HepG2 (cell line): Measurements from ENCODE around the gene ASTN2. TPM values are rescaled to one million over a fixed set of nuclear protein-coding genes. Genes with fewer than 3 reads are reported as not detected.

ENCODE experiments used
- ATAC-seq: fragments of 200-7000 bp; cut with Tn5 transposase; 3 replicates; pipeline ENCODE4 v1.9.1; 2020; ENCODE audit warnings: mild to moderate bottlenecking, moderate library complexity
- BruUV-seq: library from RNA; stranded (reverse); fragments of 400-500 nt; replicated peaks from 2 replicates; lab custom pipeline; 2021; lab: Mats Ljungman, UMichigan
- CTCF ChIA-PET: fragments of 300-600 bp; formaldehyde crosslinking; extraction: SDS; loops from one replicate; lab custom pipeline; 2021; ENCODE audit warnings: low total read pairs, inconsistent platforms, low intra/inter-chr PET ratio; lab: Yijun Ruan, JAX
- POLR2A ChIA-PET: fragments of 350-600 bp; sonication (Branson Sonifier 250); formaldehyde crosslinking; loops from one replicate; lab custom pipeline; 2020; ENCODE audit warnings: antibody characterized with exemption, inconsistent platforms; lab: Yijun Ruan, JAX
- DNase-seq: peaks from one replicate; pipeline ENCODE4 v3.0.0-alpha.2; 2015; ENCODE audit warnings: low spot score
- FAIRE-seq: peaks from 3 replicates; lab custom pipeline; 2011; peaks lifted over from hg19 to GRCh38; lab: Jason Lieb, UNC
- H2AFZ ChIP-seq: one replicate; pipeline ENCODE4 v1.6.1; 2011; ENCODE audit warnings: low read length, inconsistent platforms
- H3K27ac ChIP-seq: fragments of 300-600 bp; 3 replicates; pipeline ENCODE4 v1.8.0; 2011; ENCODE audit warnings: mixed run types, mild to moderate bottlenecking, mixed read lengths, low read length, inconsistent platforms; ENCODE audit not compliant: insufficient read depth; ENCODE audit errors: extremely low read length
- H3K27me3 ChIP-seq, 2 experiments: fragments of 200-600 bp in 1 of 2; 2 replicates in 1 of 2; 3 replicates in 1 of 2; pipeline versions ENCODE4 v1.6.0 to v1.8.0; 2011; ENCODE audit warnings: low read length in 2 of 2, mild to moderate bottlenecking in 2 of 2, moderate library complexity in 2 of 2, inconsistent platforms in 1 of 2; ENCODE audit not compliant: insufficient read depth in 2 of 2, control insufficient read depth in 1 of 2
- H3K36me3 ChIP-seq, 2 experiments: fragments of 200-600 bp in 1 of 2; replicated peaks in 1 of 2; 2 replicates in 1 of 2; 3 replicates in 1 of 2; pipeline versions ENCODE4 v1.5.1 to v1.8.0; 2011; ENCODE audit warnings: low read length in 2 of 2, inconsistent platforms in 1 of 2; ENCODE audit not compliant: insufficient read depth in 2 of 2, control insufficient read depth in 1 of 2
- H3K4me1 ChIP-seq: 2 replicates; pipeline ENCODE4 v1.5.1; 2012; ENCODE audit warnings: low read length, inconsistent platforms; ENCODE audit not compliant: insufficient read depth
- H3K4me2 ChIP-seq: 2 replicates; pipeline ENCODE4 v1.6.0; 2011; ENCODE audit warnings: low read depth, low read length, inconsistent platforms
- H3K4me3 ChIP-seq, 3 experiments: fragments of 200-600 bp in 1 of 3; sonication (generic), shearing (Covaris generic) in 1 of 3; replicated peaks in 1 of 3; 2 replicates each; pipeline ENCODE4 v1.5.1; 2011 to 2016; ENCODE audit warnings: low read length in 3 of 3, inconsistent platforms in 2 of 3, low read depth in 2 of 3, mild to moderate bottlenecking in 2 of 3, control low read depth in 1 of 3, mixed read lengths in 1 of 3; ENCODE audit not compliant: insufficient read depth in 1 of 3
- H3K79me2 ChIP-seq: one replicate; pipeline ENCODE4 v1.6.1; 2011; ENCODE audit warnings: low read length, inconsistent platforms; ENCODE audit not compliant: insufficient read depth
- H3K9ac ChIP-seq: 2 replicates; pipeline ENCODE4 v1.6.0; 2011; ENCODE audit warnings: mild to moderate bottlenecking, low read depth, low read length, inconsistent platforms; ENCODE audit not compliant: insufficient read depth
- H3K9me3 ChIP-seq: 2 replicates; pipeline ENCODE4 v1.5.1; 2012; ENCODE audit warnings: mild to moderate bottlenecking, low read length
- H4K20me1 ChIP-seq: 2 replicates; pipeline ENCODE4 v1.6.0; 2011; ENCODE audit warnings: inconsistent platforms, mild to moderate bottlenecking, low read length, moderate library complexity; ENCODE audit not compliant: insufficient read depth
- CC2D1A ChIP-seq: sonication (generic); formaldehyde crosslinking; IDR thresholded peaks from 2 replicates; pipeline ENCODE4 v1.8.1; 2023; ENCODE audit warnings: mild to moderate bottlenecking, missing genetic modification reagents
- EHMT2 ChIP-seq: fragments of 200-600 bp; sonication (generic); IDR thresholded peaks from 2 replicates; pipeline ENCODE4 v1.7.0; 2017; ENCODE audit warnings: antibody characterized with exemption, low read depth, low read length, borderline replicate concordance
- GABPB1 ChIP-seq: IDR thresholded peaks from 2 replicates; pipeline ENCODE4 v1.6.1; 2016; ENCODE audit warnings: mild to moderate bottlenecking, missing genetic modification reagents, moderate library complexity, missing compliant biosample characterization
- HOXA7 ChIP-seq: sonication (generic); formaldehyde crosslinking; IDR thresholded peaks from 2 replicates; pipeline ENCODE4 v1.8.1; 2022; ENCODE audit warnings: mild to moderate bottlenecking, missing genetic modification reagents, moderate library complexity
- PHF20 ChIP-seq: sonication (generic); formaldehyde crosslinking; IDR thresholded peaks from 2 replicates; pipeline ENCODE4 v1.5.0; 2020; ENCODE audit warnings: mild to moderate bottlenecking, missing genetic modification reagents
- REL ChIP-seq: sonication (generic); formaldehyde crosslinking; conservative IDR thresholded peaks from 2 replicates; pipeline ENCODE4 v1.8.0; 2022; ENCODE audit warnings: mild to moderate bottlenecking, missing genetic modification reagents, moderate library complexity
- SRY ChIP-seq: sonication (generic); formaldehyde crosslinking; IDR thresholded peaks from 2 replicates; pipeline ENCODE4 v1.8.0; 2022; ENCODE audit warnings: mild to moderate bottlenecking, missing genetic modification reagents
- ZKSCAN8 ChIP-seq: IDR thresholded peaks from 2 replicates; pipeline ENCODE4 v1.6.1; 2016; ENCODE audit warnings: borderline replicate concordance, missing genetic modification reagents, missing compliant biosample characterization
- ZNF350 ChIP-seq: sonication (generic); formaldehyde crosslinking; IDR thresholded peaks from 2 replicates; pipeline ENCODE4 v1.4.0; 2020; ENCODE audit warnings: mild to moderate bottlenecking, low read depth, missing genetic modification reagents, borderline replicate concordance
- ZNF589 ChIP-seq: sonication (generic); formaldehyde crosslinking; conservative IDR thresholded peaks from 2 replicates; pipeline ENCODE4 v1.8.0; 2022; ENCODE audit warnings: mild to moderate bottlenecking, moderate library complexity, missing genetic modification reagents
- ZNF644 ChIP-seq: IDR thresholded peaks from 2 replicates; pipeline ENCODE4 v1.6.1; 2016; ENCODE audit warnings: low read depth
- ZSCAN25 ChIP-seq: sonication (generic); formaldehyde crosslinking; IDR thresholded peaks from 2 replicates; pipeline ENCODE4 v1.8.0; 2022; ENCODE audit warnings: mild to moderate bottlenecking, missing genetic modification reagents
- WGBS: methylation state at CpG from one replicate; pipeline ENCODE4 v1.1.6; 2017; ENCODE audit warnings: low lambda C conversion rate; 5-methylcytosine and 5-hydroxymethylcytosine counted together
- in situ Hi-C: cut with HindIII; loops from 2 replicates; pipeline ENCODE4 v1.10.0; 2017; ENCODE audit warnings: low pct_unique_long_range_greater_than_20kb; ENCODE audit not compliant: extremely low pct_ligation_motif_present
- intact Hi-C: fragments of 100-400 bp; cut with micrococcal nuclease; formaldehyde crosslinking; loops from one replicate; pipeline ENCODE4 v1.10.0; 2022; ENCODE audit not compliant: unreplicated experiment
- polyA plus RNA-seq, 8 experiments: library from polyadenylated mRNA; depleted of rRNA in 3 of 8; stranded (reverse) in 7 of 8; unstranded in 1 of 8; fragments of >200 nt; fragmentation: Illumina TruSeq in 4 of 8; extraction: Trizol in 4 of 8; gene quantifications; 2 replicates each; pipeline versions ENCODE4 v1.2.1 to v1.2.3, GENCODE V29; 2011 to 2016; ENCODE audit warnings: low read depth in 4 of 8, missing spikeins in 1 of 8, mixed read lengths in 1 of 8; ENCODE audit not compliant: insufficient read depth in 1 of 8
- total RNA-seq, 5 experiments: library from RNA; depleted of rRNA; stranded (reverse); fragments of >200 nt; fragmentation: Illumina TruSeq; extraction: Trizol; gene quantifications; 2 replicates each; pipeline ENCODE4 v1.2.3, GENCODE V29; 2016; ENCODE audit warnings: low read depth in 1 of 5
- TF ChIP-seq, protein P1 (sequence below): sonication (generic); formaldehyde crosslinking; IDR thresholded peaks from 2 replicates; pipeline ENCODE4 v1.4.0; 2020; ENCODE audit warnings: missing genetic modification reagents, borderline replicate concordance
- TF ChIP-seq, protein P2 (sequence below): IDR thresholded peaks from 2 replicates; pipeline ENCODE4 v1.6.1; 2016; ENCODE audit warnings: missing genetic modification reagents, missing compliant biosample characterization
- TF ChIP-seq, protein P3 (sequence below): sonication (generic); formaldehyde crosslinking; IDR thresholded peaks from 2 replicates; pipeline ENCODE4 v1.5.1; 2020; ENCODE audit warnings: mild to moderate bottlenecking, missing genetic modification reagents, borderline replicate concordance

The ASTN2 gene
- total and polyA plus RNA-seq, 2 of the 13 experiments (the other 11 are each of a cell fraction or from before 2014, with no cell fraction given) = 5.2 to 13.5 TPM

DNA sequence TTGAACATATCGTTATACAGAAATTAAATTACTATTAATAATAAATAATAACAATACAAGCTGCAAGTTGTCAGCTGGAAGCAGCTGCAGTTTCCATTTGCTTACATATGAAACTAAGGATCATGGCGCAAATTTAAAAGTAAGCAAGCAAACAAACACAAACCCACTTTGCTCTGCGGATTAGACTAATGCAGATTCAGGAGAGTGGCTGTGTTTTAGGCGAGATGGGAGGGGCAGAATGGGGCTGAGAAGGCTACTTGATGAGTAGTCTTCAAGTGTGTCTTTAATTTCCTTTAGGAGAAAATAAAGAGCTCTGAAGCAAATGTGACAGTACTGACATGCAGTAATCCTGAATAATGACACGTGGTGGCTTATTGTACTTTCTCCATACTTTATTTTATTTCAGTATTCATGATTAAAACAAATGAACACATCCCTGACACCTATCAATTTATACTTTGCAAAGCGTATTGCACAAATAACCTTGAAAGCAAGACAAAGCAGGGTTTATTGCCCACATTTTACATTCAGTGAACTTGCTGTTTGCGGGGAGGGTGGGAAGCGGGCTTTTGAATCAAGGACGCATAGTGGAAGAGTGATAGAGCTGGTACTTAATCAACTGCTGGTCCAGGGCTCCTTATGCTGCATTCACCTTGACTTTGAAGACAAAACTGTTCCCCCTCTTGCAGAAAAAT lies 949.1 kb downstream of the ASTN2 start:
- no peak for ATAC-seq
- H3K27ac ChIP-seq = no peak overlapping the region
- H3K4me1 ChIP-seq = no peaks in the 10 kb centered on the region
- H3K9me3 ChIP-seq = no peaks in the 10 kb centered on the region
- no peaks in the 10 kb centered on the region for H4K20me1 ChIP-seq
- H3K4me3 ChIP-seq = no peak overlapping the region
- CTCF ChIA-PET = no interaction called here
- no peak overlapping the region for H2AFZ ChIP-seq
- no peak for DNase-seq
- H3K36me3 ChIP-seq = no peaks in the 10 kb centered on the region; a peak in 1 of 5 replicates
- BruUV-seq = no TSS peak
- no peak overlapping the region for H3K9ac ChIP-seq
- H3K79me2 ChIP-seq = no peaks in the 10 kb centered on the region
- H3K4me2 ChIP-seq = no peak overlapping the region
- POLR2A ChIA-PET = no interaction called here
- in situ Hi-C loops = no loop called here
- H3K27me3 ChIP-seq = no peaks in the 10 kb centered on the region
- WGBS = 90% methylated on average over 9 of the region's 9 CpGs
- FAIRE-seq = no peak
- intact Hi-C loops = loop anchor here (10.0 kb wide), 1 partner anchor 131 kb away; no protein-coding TSS in a partner anchor
- TF ChIP-seq HOXA7 (CRISPR knock-in tag) (no peak), EHMT2 (no peak), ZSCAN25 (CRISPR knock-in tag) (no peak), ZNF350 (CRISPR knock-in tag) (no peak), ZNF589 (CRISPR knock-in tag) (no peak), ZNF644 (CRISPR knock-in tag) (no peak), REL (CRISPR knock-in tag) (no peak), PHF20 (CRISPR knock-in tag) (no peak), SRY (CRISPR knock-in tag) (no peak), ZKSCAN8 (CRISPR knock-in tag) (no peak), GABPB1 (CRISPR knock-in tag) (no peak), CC2D1A (CRISPR knock-in tag) (no peak)
- TF ChIP-seq, protein P1, sequence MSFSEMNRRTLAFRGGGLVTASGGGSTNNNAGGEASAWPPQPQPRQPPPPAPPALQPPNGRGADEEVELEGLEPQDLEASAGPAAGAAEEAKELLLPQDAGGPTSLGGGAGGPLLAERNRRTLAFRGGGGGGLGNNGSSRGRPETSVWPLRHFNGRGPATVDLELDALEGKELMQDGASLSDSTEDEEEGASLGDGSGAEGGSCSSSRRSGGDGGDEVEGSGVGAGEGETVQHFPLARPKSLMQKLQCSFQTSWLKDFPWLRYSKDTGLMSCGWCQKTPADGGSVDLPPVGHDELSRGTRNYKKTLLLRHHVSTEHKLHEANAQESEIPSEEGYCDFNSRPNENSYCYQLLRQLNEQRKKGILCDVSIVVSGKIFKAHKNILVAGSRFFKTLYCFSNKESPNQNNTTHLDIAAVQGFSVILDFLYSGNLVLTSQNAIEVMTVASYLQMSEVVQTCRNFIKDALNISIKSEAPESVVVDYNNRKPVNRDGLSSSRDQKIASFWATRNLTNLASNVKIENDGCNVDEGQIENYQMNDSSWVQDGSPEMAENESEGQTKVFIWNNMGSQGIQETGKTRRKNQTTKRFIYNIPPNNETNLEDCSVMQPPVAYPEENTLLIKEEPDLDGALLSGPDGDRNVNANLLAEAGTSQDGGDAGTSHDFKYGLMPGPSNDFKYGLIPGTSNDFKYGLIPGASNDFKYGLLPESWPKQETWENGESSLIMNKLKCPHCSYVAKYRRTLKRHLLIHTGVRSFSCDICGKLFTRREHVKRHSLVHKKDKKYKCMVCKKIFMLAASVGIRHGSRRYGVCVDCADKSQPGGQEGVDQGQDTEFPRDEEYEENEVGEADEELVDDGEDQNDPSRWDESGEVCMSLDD (CRISPR knock-in tag) = no peak
- TF ChIP-seq, protein P2, sequence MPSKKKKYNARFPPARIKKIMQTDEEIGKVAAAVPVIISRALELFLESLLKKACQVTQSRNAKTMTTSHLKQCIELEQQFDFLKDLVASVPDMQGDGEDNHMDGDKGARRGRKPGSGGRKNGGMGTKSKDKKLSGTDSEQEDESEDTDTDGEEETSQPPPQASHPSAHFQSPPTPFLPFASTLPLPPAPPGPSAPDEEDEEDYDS = no peak
- TF ChIP-seq, protein P3, sequence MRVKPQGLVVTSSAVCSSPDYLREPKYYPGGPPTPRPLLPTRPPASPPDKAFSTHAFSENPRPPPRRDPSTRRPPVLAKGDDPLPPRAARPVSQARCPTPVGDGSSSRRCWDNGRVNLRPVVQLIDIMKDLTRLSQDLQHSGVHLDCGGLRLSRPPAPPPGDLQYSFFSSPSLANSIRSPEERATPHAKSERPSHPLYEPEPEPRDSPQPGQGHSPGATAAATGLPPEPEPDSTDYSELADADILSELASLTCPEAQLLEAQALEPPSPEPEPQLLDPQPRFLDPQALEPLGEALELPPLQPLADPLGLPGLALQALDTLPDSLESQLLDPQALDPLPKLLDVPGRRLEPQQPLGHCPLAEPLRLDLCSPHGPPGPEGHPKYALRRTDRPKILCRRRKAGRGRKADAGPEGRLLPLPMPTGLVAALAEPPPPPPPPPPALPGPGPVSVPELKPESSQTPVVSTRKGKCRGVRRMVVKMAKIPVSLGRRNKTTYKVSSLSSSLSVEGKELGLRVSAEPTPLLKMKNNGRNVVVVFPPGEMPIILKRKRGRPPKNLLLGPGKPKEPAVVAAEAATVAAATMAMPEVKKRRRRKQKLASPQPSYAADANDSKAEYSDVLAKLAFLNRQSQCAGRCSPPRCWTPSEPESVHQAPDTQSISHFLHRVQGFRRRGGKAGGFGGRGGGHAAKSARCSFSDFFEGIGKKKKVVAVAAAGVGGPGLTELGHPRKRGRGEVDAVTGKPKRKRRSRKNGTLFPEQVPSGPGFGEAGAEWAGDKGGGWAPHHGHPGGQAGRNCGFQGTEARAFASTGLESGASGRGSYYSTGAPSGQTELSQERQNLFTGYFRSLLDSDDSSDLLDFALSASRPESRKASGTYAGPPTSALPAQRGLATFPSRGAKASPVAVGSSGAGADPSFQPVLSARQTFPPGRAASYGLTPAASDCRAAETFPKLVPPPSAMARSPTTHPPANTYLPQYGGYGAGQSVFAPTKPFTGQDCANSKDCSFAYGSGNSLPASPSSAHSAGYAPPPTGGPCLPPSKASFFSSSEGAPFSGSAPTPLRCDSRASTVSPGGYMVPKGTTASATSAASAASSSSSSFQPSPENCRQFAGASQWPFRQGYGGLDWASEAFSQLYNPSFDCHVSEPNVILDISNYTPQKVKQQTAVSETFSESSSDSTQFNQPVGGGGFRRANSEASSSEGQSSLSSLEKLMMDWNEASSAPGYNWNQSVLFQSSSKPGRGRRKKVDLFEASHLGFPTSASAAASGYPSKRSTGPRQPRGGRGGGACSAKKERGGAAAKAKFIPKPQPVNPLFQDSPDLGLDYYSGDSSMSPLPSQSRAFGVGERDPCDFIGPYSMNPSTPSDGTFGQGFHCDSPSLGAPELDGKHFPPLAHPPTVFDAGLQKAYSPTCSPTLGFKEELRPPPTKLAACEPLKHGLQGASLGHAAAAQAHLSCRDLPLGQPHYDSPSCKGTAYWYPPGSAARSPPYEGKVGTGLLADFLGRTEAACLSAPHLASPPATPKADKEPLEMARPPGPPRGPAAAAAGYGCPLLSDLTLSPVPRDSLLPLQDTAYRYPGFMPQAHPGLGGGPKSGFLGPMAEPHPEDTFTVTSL (CRISPR knock-in tag) = no peak
